Cardiac muscle cell (in vitro differentiated cells and primary cell): Measurements from ENCODE around the gene SPOCK2. TPM values are rescaled to one million over a fixed set of nuclear protein-coding genes. Genes with fewer than 3 reads are reported as not detected.

Experiments
- DNase-seq, 2 donors: peaks; one replicate each; pipeline versions ENCODE4 v3.0.0 to v3.0.0-alpha.2; 2010 to 2017; ENCODE audit warnings: low read depth in 1 of 2, low spot score in 1 of 2
- H3K27ac ChIP-seq: fragments of 200-600 bp; sonication (generic); 2 replicates; pipeline ENCODE4 v1.5.1; 2016
- H3K27me3 ChIP-seq: fragments of 200-600 bp; sonication (generic); 2 replicates; pipeline ENCODE4 v1.6.0; 2016; ENCODE audit warnings: control low read depth
- H3K36me3 ChIP-seq: fragments of 200-600 bp; sonication (generic); 2 replicates; pipeline ENCODE4 v1.5.1; 2016; ENCODE audit warnings: control low read depth
- H3K4me1 ChIP-seq: fragments of 200-600 bp; sonication (generic); 2 replicates; pipeline ENCODE4 v1.8.1; 2017; ENCODE audit warnings: low read depth, mild to moderate bottlenecking, mixed run types
- H3K4me3 ChIP-seq: fragments of 200-600 bp; sonication (generic); 2 replicates; pipeline ENCODE4 v1.5.1; 2016; ENCODE audit warnings: mild to moderate bottlenecking
- H3K9me3 ChIP-seq: fragments of 200-600 bp; sonication (generic); 2 replicates; pipeline ENCODE4 v1.5.1; 2017; ENCODE audit warnings: low read depth, mild to moderate bottlenecking, control low read depth
- polyA plus RNA-seq: library from polyadenylated mRNA; unstranded; fragments of >200 nt; fragmentation: Nextera tagmentation; extraction: Ambion mirVana; gene quantifications from 2 replicates; pipeline ENCODE4 v1.2.1, GENCODE V29; 2016
- total RNA-seq: library from RNA; depleted of rRNA; stranded (reverse); fragments of >200 nt; gene quantifications from 2 replicates; pipeline ENCODE4 v1.2.3, GENCODE V29; 2016
- TF ChIP-seq, protein P1 (sequence below): IDR thresholded peaks from 2 replicates; pipeline ENCODE4 v1.5.1; 2012; ENCODE audit warnings: low read depth, mild to moderate bottlenecking, low read length

Gene SPOCK2
- total and polyA plus RNA-seq, 2 experiments from 2014 or later = 3.9 to 5.0 TPM

- TF ChIP-seq, protein P1, sequence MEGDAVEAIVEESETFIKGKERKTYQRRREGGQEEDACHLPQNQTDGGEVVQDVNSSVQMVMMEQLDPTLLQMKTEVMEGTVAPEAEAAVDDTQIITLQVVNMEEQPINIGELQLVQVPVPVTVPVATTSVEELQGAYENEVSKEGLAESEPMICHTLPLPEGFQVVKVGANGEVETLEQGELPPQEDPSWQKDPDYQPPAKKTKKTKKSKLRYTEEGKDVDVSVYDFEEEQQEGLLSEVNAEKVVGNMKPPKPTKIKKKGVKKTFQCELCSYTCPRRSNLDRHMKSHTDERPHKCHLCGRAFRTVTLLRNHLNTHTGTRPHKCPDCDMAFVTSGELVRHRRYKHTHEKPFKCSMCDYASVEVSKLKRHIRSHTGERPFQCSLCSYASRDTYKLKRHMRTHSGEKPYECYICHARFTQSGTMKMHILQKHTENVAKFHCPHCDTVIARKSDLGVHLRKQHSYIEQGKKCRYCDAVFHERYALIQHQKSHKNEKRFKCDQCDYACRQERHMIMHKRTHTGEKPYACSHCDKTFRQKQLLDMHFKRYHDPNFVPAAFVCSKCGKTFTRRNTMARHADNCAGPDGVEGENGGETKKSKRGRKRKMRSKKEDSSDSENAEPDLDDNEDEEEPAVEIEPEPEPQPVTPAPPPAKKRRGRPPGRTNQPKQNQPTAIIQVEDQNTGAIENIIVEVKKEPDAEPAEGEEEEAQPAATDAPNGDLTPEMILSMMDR = no peak
- Histone ChIP-seq H3K27ac (no peak overlapping the region), H3K27me3 (no peaks in the 10 kb centered on the region), H3K4me3 (no peak overlapping the region), H3K36me3 (no peaks in the 10 kb centered on the region), H3K4me1 (peaks cover 13% of the 10 kb centered on the region), H3K9me3 (no peaks in the 10 kb centered on the region)
- DNase-seq = no peak
Observed at GRCh38 chr10:72012796-72013195, 75.6 kb downstream of the SPOCK2 start.

GRCh38 chr10:72011976-72012512 is 76.3 kb downstream of the SPOCK2 start:
- no peaks in the 10 kb centered on the region for H3K36me3 ChIP-seq
- H3K4me1 ChIP-seq = peaks cover 7% of the 10 kb centered on the region
- H3K9me3 ChIP-seq = no peaks in the 10 kb centered on the region
- H3K27me3 ChIP-seq = no peaks in the 10 kb centered on the region
- H3K4me3 ChIP-seq = no peak overlapping the region
- no peak overlapping the region for H3K27ac ChIP-seq
- TF ChIP-seq, protein P1 = no peak
- DNase-seq = no peak

DNA sequence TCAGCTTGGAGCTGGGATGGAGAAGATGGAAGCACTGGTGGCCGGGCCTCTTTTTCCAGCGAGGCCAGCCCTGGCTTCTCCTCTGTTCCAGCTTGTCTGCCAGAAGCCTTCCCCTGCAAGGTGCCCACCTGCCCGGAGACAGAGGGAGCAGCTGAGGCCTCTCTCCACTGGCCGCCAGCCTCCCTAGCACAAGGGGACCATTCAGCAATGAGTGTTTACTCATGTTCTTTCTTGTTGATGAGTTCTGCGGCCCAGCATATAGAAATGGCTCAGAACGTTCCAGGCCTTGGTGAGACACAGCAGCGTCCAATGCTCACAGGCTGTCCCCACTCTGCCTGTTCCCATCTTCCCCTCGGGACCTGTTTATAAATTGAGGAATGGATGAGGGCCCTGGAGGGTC is 76.9 kb downstream of the SPOCK2 start:
- H3K9me3 ChIP-seq = no peaks in the 10 kb centered on the region
- H3K27me3 ChIP-seq = no peaks in the 10 kb centered on the region
- DNase-seq = no peak
- TF ChIP-seq, protein P1 = no peak
- no peak overlapping the region for H3K4me3 ChIP-seq
- no peaks in the 10 kb centered on the region for H3K36me3 ChIP-seq
- H3K27ac ChIP-seq = no peak overlapping the region
- peaks cover 6% of the 10 kb centered on the region for H3K4me1 ChIP-seq

DNA sequence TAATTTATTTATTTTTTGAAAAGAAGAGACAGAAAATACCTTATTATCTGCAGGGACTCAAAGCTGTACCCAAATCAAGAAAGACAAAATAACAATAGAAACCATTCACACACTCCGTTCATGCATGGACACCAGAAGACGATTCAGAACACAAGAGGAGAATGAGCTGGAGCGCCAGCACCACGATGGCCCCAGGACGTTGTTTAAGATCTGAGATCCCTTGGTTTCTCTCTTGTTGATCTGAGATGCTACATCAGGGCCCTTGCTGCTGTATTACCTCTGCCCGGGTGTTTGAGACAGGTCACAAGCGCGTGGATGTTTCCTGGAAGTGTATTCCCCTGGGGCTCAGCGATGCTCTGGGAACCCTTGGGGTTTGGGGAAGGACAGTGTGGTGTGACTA is 77.3 kb downstream of the SPOCK2 start:
- peaks cover 6% of the 10 kb centered on the region for H3K4me1 ChIP-seq

DNA sequence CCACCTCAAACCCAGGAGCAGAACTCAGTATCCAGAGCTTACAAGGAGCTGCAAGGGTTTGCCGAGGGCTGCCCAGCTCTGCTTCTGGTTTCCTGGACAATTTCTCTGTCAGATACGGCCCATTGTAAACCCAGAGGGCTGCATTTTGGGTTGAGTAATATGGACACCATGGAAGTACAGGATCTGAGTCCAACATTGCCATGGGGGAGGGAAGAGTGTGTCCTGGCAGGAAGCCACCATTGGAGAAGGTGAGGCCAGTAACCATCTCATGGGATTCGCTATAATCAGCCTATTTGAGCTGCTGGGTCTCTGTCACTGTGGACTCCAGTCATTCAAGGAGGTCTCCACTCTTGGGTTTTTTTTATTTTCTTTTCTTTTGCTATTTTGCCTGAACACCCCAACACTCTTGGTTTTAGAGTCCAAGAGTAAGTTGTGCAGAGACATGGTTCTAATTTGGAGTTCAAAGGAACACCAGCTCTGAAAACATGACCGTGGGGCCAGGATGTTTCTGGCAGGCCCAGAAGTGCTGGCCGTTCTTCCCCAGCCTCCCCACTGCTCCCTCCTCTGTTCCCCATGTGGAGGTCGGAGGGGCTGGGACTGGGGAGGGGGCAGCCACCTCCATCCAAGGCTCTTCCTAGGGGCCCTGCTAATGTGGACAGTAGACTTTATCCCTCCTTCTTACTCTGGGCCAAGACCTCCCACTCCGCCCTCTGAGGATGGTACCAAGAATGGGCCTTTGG is 77.9 kb downstream of the SPOCK2 start:
- TF ChIP-seq, protein P1 = no peak
- H3K36me3 ChIP-seq = no peaks in the 10 kb centered on the region
- H3K4me1 ChIP-seq = peaks cover 6% of the 10 kb centered on the region
- H3K27me3 ChIP-seq = no peaks in the 10 kb centered on the region
- H3K9me3 ChIP-seq = no peaks in the 10 kb centered on the region
- DNase-seq = peak in 1 of 2 donors; percentile 43
- no peak overlapping the region for H3K4me3 ChIP-seq
- no peak overlapping the region for H3K27ac ChIP-seq

More for the DNA sequence above, 77.3 kb downstream of the SPOCK2 start:
- TF ChIP-seq, protein P1 = no peak
- no peaks in the 10 kb centered on the region for H3K36me3 ChIP-seq
- DNase-seq = no peak
- H3K9me3 ChIP-seq = no peaks in the 10 kb centered on the region
- H3K4me3 ChIP-seq = no peak overlapping the region
- H3K27me3 ChIP-seq = no peaks in the 10 kb centered on the region
- no peak overlapping the region for H3K27ac ChIP-seq
